Right atrium auricular region (tissue), 2 donors: ENCODE measurements around the gene CFAP119. TPM values are rescaled to one million over a fixed set of nuclear protein-coding genes. Genes with fewer than 3 reads are reported as not detected.

ENCODE experiments used
- DNase-seq: peaks from one replicate; pipeline ENCODE4 v3.0.0-alpha.2; 2019; ENCODE audit warnings: low spot score
- H3K27ac ChIP-seq, 2 donors: fragments of 200-600 bp; sonication (generic); 1 replicate in 1 of 2; 2 replicates in 1 of 2; pipeline ENCODE4 v1.5.1; 2016 to 2019
- H3K27me3 ChIP-seq, 2 donors: fragments of 200-600 bp; sonication (generic); one replicate each; pipeline versions ENCODE4 v1.5.1 to v1.6.0; 2017 to 2019
- H3K36me3 ChIP-seq: fragments of 200-600 bp; sonication (generic); one replicate; pipeline ENCODE4 v1.5.1; 2016
- H3K4me1 ChIP-seq, 2 donors: fragments of 200-600 bp; sonication (generic); one replicate each; pipeline versions ENCODE4 v1.5.1 to v1.6.0; 2017 to 2019
- H3K4me3 ChIP-seq, 2 donors: fragments of 200-600 bp; sonication (generic); 1 replicate in 1 of 2; 2 replicates in 1 of 2; pipeline ENCODE4 v1.5.1; 2017 to 2019; ENCODE audit warnings: mild to moderate bottlenecking in 1 of 2, moderate library complexity in 1 of 2
- H3K9me3 ChIP-seq, 2 donors: fragments of 200-600 bp; sonication (generic); one replicate each; pipeline ENCODE4 v1.5.1; 2019
- total RNA-seq, 2 donors: library from RNA; depleted of rRNA; stranded (reverse); fragments of >200 nt; gene quantifications; one replicate each; pipeline ENCODE4 v1.1.0, GENCODE V29; 2016
- TF ChIP-seq, protein P1 (sequence below), 2 donors: fragments of 200-600 bp; sonication (generic); IDR thresholded peaks; one replicate each; pipeline ENCODE4 v1.5.1; 2019; ENCODE audit warnings: antibody characterized with exemption in 2 of 2

CFAP119 gene
- total RNA-seq, 2 donors from 2014 or later: 0.37 to 0.83 TPM

DNA sequence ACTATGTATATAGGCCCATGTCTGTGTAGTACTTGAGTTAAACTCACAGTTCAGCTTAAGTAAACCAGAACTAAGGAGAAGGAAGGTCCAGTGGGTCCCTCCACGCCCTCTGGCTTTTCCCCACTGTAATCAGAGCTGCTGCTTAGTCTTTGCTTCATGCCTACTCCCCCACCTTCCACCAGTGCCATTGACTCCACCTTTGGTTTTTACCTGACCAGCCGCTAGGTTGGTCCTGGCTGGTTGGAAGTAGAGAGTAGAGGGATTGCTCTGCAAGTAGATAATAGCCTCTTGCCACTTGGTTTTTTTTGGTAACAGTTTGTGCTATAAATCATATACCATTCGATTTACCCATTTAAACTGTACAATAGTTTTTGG is 36.5 kb downstream of the CFAP119 start:
- Histone ChIP-seq H3K36me3 (peaks cover 70% of the 10 kb centered on the region), H3K4me3 (no peak overlapping the region), H3K27me3 (no peaks in the 10 kb centered on the region), H3K4me1 (no peaks in the 10 kb centered on the region), H3K9me3 (no peaks in the 10 kb centered on the region), H3K27ac (no peak overlapping the region)
- no peak for DNase-seq
- TF ChIP-seq, protein P1, sequence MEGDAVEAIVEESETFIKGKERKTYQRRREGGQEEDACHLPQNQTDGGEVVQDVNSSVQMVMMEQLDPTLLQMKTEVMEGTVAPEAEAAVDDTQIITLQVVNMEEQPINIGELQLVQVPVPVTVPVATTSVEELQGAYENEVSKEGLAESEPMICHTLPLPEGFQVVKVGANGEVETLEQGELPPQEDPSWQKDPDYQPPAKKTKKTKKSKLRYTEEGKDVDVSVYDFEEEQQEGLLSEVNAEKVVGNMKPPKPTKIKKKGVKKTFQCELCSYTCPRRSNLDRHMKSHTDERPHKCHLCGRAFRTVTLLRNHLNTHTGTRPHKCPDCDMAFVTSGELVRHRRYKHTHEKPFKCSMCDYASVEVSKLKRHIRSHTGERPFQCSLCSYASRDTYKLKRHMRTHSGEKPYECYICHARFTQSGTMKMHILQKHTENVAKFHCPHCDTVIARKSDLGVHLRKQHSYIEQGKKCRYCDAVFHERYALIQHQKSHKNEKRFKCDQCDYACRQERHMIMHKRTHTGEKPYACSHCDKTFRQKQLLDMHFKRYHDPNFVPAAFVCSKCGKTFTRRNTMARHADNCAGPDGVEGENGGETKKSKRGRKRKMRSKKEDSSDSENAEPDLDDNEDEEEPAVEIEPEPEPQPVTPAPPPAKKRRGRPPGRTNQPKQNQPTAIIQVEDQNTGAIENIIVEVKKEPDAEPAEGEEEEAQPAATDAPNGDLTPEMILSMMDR (IDR thresholded peaks at IDR 0.05): no peak

DNA sequence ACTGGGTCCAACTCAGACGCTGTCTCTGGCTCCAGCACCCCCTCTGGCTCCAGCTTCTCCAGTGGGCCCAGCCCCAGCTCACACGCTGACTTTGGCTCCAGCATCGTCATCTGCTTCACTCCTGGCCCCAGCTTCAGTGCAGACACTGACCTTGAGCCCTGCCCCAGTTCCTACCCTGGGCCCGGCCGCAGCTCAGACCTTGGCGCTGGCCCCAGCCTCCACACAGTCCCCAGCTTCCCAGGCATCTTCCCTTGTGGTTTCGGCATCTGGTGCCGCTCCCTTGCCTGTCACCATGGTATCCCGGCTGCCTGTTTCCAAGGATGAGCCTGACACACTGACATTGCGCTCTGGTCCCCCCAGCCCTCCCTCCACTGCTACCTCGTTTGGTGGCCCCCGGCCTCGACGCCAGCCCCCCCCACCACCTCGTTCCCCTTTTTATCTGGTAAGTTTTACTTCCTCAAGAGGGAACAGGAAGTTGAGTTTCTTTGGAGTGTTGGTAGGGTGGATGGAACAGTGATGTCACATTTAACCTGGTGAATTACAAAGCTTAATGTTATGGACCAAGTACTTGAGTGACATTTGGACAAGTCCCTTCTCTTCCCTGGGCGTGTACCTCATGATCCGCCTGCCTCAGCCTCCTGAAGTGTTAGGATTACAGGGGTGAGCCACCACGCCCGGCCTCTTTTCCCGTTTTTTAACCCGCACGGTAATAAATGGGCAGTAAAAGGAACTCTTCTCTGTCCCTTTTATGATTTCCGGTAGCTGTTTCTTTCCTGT is 37.0 kb downstream of the CFAP119 start:
- Histone ChIP-seq H3K27ac (no peak overlapping the region), H3K9me3 (no peaks in the 10 kb centered on the region), H3K36me3 (peaks cover 70% of the 10 kb centered on the region), H3K4me3 (no peak overlapping the region), H3K27me3 (no peaks in the 10 kb centered on the region), H3K4me1 (no peaks in the 10 kb centered on the region)
- DNase-seq: no peak
- TF ChIP-seq, protein P1 (IDR thresholded peaks at IDR 0.05): no peak

DNA sequence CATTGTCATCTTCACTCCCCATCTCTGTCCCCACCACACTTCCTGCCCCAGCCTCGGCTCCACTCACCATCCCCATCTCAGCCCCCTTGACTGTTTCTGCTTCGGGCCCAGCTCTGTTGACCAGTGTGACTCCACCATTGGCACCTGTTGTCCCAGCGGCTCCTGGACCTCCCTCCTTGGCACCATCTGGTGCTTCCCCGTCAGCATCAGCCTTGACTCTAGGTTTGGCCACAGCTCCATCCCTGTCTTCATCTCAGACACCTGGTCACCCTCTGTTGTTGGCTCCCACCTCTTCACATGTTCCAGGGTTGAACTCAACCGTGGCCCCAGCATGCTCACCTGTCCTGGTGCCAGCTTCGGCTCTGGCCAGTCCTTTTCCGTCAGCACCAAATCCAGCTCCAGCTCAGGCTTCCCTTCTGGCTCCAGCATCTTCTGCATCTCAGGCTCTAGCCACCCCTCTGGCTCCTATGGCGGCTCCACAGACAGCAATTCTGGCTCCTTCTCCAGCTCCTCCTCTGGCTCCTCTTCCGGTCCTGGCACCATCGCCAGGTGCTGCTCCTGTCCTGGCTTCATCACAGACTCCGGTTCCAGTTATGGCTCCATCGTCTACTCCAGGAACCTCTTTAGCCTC is 38.0 kb downstream of the CFAP119 start:
- no peaks in the 10 kb centered on the region for H3K4me1 ChIP-seq
- TF ChIP-seq, protein P1 (IDR thresholded peaks at IDR 0.05): no peak
- H3K27ac ChIP-seq: no peak overlapping the region
- no peaks in the 10 kb centered on the region for H3K27me3 ChIP-seq
- H3K36me3 ChIP-seq: peaks cover 70% of the 10 kb centered on the region
- no peaks in the 10 kb centered on the region for H3K9me3 ChIP-seq
- no peak for DNase-seq
- H3K4me3 ChIP-seq: no peak overlapping the region

DNA sequence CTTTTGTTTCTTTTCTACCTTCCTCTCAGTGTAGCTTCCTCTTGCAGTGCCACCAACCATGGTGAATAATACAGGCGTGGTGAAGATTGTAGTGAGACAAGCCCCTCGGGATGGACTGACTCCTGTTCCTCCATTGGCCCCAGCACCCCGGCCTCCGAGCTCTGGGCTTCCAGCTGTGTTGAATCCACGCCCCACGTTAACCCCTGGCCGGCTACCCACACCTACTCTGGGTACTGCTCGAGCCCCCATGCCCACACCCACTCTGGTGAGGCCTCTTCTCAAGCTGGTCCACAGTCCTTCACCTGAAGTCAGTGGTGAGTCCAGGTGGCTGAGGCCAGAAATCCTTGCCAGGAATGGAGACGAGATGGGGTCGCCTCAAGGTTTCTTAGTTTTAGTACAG is 38.9 kb downstream of the CFAP119 start:
- Histone ChIP-seq H3K4me1 (no peaks in the 10 kb centered on the region), H3K4me3 (no peak overlapping the region), H3K27ac (no peak overlapping the region), H3K27me3 (no peaks in the 10 kb centered on the region), H3K9me3 (no peaks in the 10 kb centered on the region), H3K36me3 (peaks cover 78% of the 10 kb centered on the region)
- no peak for DNase-seq
- TF ChIP-seq, protein P1 (IDR thresholded peaks at IDR 0.05): no peak

DNA sequence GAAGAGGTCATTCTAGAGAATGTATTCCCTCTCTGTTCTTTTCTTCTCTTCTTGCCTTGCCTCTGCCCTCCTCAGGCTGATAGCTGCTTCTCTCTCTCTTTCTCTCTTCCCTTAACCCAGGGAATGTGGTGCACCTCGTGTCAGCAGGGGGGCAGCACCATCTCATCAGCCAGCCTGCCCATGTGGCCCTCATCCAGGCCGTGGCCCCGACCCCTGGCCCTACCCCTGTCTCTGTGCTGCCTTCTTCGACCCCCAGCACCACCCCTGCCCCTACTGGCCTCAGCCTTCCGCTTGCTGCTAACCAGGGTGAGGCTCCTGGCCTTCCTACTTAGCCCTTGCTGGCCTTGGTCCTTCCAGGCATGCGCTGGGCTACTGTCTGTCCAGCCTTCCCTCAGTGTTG is 39.4 kb downstream of the CFAP119 start:
- H3K4me1 ChIP-seq: no peaks in the 10 kb centered on the region
- TF ChIP-seq, protein P1 (IDR thresholded peaks at IDR 0.05): no peak
- no peak overlapping the region for H3K27ac ChIP-seq
- H3K36me3 ChIP-seq: peaks cover 83% of the 10 kb centered on the region
- H3K27me3 ChIP-seq: no peaks in the 10 kb centered on the region
- H3K4me3 ChIP-seq: no peak overlapping the region
- H3K9me3 ChIP-seq: no peaks in the 10 kb centered on the region
- DNase-seq: no peak
